ENCODE results near the gene YEATS2. TPM values are rescaled to one million over a fixed set of nuclear protein-coding genes. Genes with fewer than 3 reads are reported as not detected.
"Not testable (repeated sequence)": the region's sequence is repeated elsewhere in the genome, so short reads cannot be mapped to it uniquely, and the experiment has no call there.

Gene YEATS2
- total RNA-seq, 2 experiments from 2014 or later: 68.2 to 77.2 TPM

DNA sequence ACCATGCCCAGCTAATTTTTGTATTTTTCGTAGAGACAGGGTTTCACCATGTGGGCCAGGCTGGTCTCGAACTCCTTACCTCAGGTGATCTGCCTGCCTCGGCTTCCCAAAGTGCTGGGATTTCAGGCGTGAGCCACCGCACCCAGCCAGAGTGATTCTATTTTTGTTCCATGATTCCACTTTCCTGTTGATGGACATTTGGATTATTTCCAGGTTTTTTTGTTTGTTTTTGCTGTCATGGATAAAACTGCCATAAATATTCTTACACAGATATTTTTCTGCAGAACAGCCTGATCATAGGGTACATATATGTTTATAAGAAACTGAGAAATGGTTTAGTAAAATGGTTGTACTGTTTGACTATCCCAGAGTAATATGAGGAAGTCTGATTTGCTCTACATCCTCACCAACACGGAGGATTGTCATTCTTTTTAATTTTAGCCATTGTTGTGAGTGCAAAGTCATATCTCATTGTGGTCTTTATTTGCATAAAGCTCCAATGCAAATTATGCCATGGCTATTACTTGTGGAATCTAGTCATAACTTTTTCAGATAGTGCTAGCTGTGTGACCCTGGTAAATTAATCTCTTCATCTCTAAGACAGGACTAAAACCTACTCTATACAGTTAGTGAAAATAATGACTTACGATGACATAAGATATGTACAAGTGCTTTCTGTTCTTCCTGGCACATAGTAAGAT lies 85.1 kb downstream of the YEATS2 start:
- no peaks in the 10 kb centered on the region for H3K9me3 ChIP-seq (ENCODE audit: low read length)
- H3K36me3 ChIP-seq (ENCODE audit: insufficient read depth, low read length): peaks cover 92% of the 10 kb centered on the region
- no peak for TF ChIP-seq EZH2phosphoT487 (IDR thresholded peaks at IDR 0.05; ENCODE audit: borderline replicate concordance, low read depth, low read length)
- ChIA-PET CTCF (ENCODE audit: unreplicated experiment) (no interaction called here), POLR2A (no interaction called here)
- H4K20me1 ChIP-seq (ENCODE audit: insufficient read depth, low read length): no peaks in the 10 kb centered on the region
- H3K4me2 ChIP-seq (ENCODE audit: low read length): no peak overlapping the region
- no peak overlapping the region for H2AFZ ChIP-seq (ENCODE audit: low read length)
- H3K79me2 ChIP-seq (ENCODE audit: insufficient read depth, low read depth, low read length): no peaks in the 10 kb centered on the region
- intact Hi-C loops (cut with micrococcal nuclease; ENCODE audit: unreplicated experiment): no loop called here
- no peak overlapping the region for H3K27ac ChIP-seq (ENCODE audit: low read depth, low read length, poor library complexity, severe bottlenecking)
- BruUV-seq (replicated peaks): no TSS peak
- H3K4me1 ChIP-seq (ENCODE audit: insufficient read depth, low read length, poor library complexity, severe bottlenecking): no peaks in the 10 kb centered on the region
- no peaks in the 10 kb centered on the region for H3K9me2 ChIP-seq (ENCODE audit: insufficient read depth, low read length)
- no peak for DNase-seq (ENCODE audit: low spot score)
- H3K4me3 ChIP-seq (ENCODE audit: low read depth, low read length, poor library complexity, severe bottlenecking): no peak overlapping the region

DNA sequence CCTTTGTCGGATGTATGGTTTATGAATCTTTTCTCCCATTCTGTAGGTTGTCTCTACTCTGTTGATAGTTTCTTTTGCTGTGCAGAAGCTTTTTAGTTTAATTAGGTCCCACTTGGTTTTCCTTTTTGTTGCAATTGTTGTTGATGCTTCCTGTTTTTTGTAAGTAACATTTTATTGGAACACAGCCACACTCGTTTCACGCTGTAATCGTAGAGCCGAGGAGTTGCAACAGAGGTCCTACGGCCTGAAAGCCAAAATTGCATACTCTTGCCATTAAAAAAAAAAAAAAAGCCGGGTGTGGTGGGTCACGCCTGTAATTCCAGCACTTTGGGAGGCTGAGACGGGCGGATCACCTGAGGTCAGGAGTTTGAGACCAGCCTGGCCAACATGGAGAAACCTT lies 86.9 kb downstream of the YEATS2 start:
- DNase-seq (ENCODE audit: low spot score); intact Hi-C loops (cut with micrococcal nuclease; ENCODE audit: unreplicated experiment); BruUV-seq (replicated peaks); CTCF ChIA-PET (ENCODE audit: unreplicated experiment); H3K27ac ChIP-seq (ENCODE audit: low read depth, low read length, poor library complexity, severe bottlenecking); H3K4me2 ChIP-seq (ENCODE audit: low read length); H3K9me2 ChIP-seq (ENCODE audit: insufficient read depth, low read length); H4K20me1 ChIP-seq (ENCODE audit: insufficient read depth, low read length); H3K9me3 ChIP-seq (ENCODE audit: low read length); H3K4me1 ChIP-seq (ENCODE audit: insufficient read depth, low read length, poor library complexity, severe bottlenecking); H2AFZ ChIP-seq (ENCODE audit: low read length); POLR2A ChIA-PET; H3K4me3 ChIP-seq (ENCODE audit: low read depth, low read length, poor library complexity, severe bottlenecking); H3K79me2 ChIP-seq (ENCODE audit: insufficient read depth, low read depth, low read length): not testable (repeated sequence)
- H3K36me3 ChIP-seq (ENCODE audit: insufficient read depth, low read length): peaks cover 92% of the 10 kb centered on the region

DNA sequence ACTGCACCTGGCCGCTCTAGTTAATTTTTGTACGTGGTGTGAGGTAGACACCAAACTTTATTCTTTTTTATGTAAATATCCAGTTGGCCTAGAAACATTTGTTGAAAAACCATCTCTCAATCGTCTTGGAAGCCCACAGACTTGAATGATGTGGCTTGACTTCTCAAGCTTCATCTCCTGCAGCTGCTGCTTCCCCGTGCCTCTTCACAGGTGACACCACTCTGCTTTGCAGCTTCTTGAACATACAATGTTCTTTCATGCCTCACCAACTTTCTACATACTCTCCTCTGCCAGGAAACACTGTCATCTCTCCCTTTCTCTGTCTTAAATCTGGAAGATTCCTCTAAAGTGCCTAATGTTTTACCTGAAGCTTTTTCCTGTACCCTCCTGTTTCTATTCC lies 92.2 kb downstream of the YEATS2 start:
- no peak overlapping the region for H3K4me2 ChIP-seq (ENCODE audit: low read length)
- no peak overlapping the region for H2AFZ ChIP-seq (ENCODE audit: low read length)
- no peaks in the 10 kb centered on the region for H3K4me1 ChIP-seq (ENCODE audit: insufficient read depth, low read length, poor library complexity, severe bottlenecking)
- DNase-seq (ENCODE audit: low spot score): no peak
- H3K27ac ChIP-seq (ENCODE audit: low read depth, low read length, poor library complexity, severe bottlenecking): no peak overlapping the region
- peaks cover 96% of the 10 kb centered on the region for H3K36me3 ChIP-seq (ENCODE audit: insufficient read depth, low read length)
- no TSS peak for BruUV-seq (replicated peaks)
- no peaks in the 10 kb centered on the region for H3K9me3 ChIP-seq (ENCODE audit: low read length)
- ChIA-PET POLR2A (interaction anchor here (0.6 to 0.7 kb wide), 4 partner anchors 15 to 52 kb away, joined by 3 to 5 read pairs (median 4); no protein-coding TSS in a partner anchor), CTCF (ENCODE audit: unreplicated experiment) (interaction anchor here (0.6 kb wide), 1 partner anchor 11 kb away, joined by 3 read pairs; no protein-coding TSS in a partner anchor)
- no peaks in the 10 kb centered on the region for H3K79me2 ChIP-seq (ENCODE audit: insufficient read depth, low read depth, low read length)
- no peak overlapping the region for H3K4me3 ChIP-seq (ENCODE audit: low read depth, low read length, poor library complexity, severe bottlenecking)
- intact Hi-C loops (cut with micrococcal nuclease; ENCODE audit: unreplicated experiment): no loop called here
- no peak for TF ChIP-seq EZH2phosphoT487 (IDR thresholded peaks at IDR 0.05; ENCODE audit: borderline replicate concordance, low read depth, low read length)
- TF ChIP-seq, protein P1, sequence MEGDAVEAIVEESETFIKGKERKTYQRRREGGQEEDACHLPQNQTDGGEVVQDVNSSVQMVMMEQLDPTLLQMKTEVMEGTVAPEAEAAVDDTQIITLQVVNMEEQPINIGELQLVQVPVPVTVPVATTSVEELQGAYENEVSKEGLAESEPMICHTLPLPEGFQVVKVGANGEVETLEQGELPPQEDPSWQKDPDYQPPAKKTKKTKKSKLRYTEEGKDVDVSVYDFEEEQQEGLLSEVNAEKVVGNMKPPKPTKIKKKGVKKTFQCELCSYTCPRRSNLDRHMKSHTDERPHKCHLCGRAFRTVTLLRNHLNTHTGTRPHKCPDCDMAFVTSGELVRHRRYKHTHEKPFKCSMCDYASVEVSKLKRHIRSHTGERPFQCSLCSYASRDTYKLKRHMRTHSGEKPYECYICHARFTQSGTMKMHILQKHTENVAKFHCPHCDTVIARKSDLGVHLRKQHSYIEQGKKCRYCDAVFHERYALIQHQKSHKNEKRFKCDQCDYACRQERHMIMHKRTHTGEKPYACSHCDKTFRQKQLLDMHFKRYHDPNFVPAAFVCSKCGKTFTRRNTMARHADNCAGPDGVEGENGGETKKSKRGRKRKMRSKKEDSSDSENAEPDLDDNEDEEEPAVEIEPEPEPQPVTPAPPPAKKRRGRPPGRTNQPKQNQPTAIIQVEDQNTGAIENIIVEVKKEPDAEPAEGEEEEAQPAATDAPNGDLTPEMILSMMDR (conservative IDR thresholded peaks at IDR 0.05; ENCODE audit: low read length): no peak
- H4K20me1 ChIP-seq (ENCODE audit: insufficient read depth, low read length): no peaks in the 10 kb centered on the region
- H3K9me2 ChIP-seq (ENCODE audit: insufficient read depth, low read length): no peaks in the 10 kb centered on the region

All from OCI-LY7 (cell line).